GM12865 (cell line): Measurements from ENCODE around the gene SCAF1.
"Not testable (repeated sequence)": the region's sequence is repeated elsewhere in the genome, so short reads cannot be mapped to it uniquely, and the experiment has no call there.

Experiments
- DNase-seq: peaks from one replicate; pipeline ENCODE4 v3.0.0; 2010; ENCODE audit warnings: low read depth
- H3K4me3 ChIP-seq: 2 replicates; pipeline ENCODE4 v1.5.1; 2011; ENCODE audit warnings: mild to moderate bottlenecking, low read depth, low read length, control low read depth
- TF ChIP-seq, protein P1 (sequence below): IDR thresholded peaks from 2 replicates; pipeline ENCODE4 v1.5.1; 2011; ENCODE audit warnings: low read length, control low read depth, low read depth, inconsistent platforms; ENCODE audit not compliant: insufficient read depth; ENCODE audit errors: missing control alignments

SCAF1 gene

DNA sequence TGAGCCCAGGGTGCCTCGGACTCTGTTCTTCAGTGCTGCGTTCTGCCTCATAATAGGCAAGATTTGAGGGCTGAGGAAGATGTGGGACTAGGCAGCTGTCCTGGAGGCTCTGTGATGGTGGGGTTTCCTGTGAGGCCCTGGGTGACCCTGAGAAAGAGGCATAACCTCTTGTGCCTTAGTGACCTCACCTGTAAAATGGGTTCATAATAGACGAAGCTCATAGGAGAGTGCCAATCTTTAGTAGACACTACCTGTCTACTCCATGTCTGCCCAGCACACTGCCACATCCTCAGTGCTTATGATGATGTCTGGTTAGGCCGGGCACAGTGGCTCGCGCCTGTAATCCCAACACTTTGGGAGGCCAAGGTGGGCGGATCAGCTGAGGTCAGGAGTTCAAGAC, 25.5 kb upstream of the SCAF1 start:
- TF ChIP-seq, protein P1, sequence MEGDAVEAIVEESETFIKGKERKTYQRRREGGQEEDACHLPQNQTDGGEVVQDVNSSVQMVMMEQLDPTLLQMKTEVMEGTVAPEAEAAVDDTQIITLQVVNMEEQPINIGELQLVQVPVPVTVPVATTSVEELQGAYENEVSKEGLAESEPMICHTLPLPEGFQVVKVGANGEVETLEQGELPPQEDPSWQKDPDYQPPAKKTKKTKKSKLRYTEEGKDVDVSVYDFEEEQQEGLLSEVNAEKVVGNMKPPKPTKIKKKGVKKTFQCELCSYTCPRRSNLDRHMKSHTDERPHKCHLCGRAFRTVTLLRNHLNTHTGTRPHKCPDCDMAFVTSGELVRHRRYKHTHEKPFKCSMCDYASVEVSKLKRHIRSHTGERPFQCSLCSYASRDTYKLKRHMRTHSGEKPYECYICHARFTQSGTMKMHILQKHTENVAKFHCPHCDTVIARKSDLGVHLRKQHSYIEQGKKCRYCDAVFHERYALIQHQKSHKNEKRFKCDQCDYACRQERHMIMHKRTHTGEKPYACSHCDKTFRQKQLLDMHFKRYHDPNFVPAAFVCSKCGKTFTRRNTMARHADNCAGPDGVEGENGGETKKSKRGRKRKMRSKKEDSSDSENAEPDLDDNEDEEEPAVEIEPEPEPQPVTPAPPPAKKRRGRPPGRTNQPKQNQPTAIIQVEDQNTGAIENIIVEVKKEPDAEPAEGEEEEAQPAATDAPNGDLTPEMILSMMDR, result no peak
- no peak overlapping the region for H3K4me3 ChIP-seq
- DNase-seq, result no peak

DNA sequence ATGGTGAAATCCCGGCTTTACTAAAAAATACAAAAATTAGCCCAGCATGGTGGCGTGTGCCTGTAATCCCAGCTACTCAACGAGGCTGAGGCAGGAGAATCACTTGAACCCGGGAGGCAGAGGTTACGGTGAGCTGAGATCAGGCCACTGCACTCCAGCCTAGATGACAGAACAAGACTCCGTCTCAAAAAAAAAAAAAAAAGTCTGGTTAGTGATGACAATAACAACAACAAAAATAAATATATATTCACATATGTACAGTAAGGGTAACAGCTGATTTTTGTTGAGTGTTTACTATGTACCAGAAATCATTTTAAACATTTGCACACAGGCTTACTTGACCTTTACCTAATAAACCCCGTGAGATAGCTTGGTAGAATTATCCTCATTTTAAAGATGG, 25.1 kb upstream of the SCAF1 start:
- TF ChIP-seq, protein P1, result no peak
- no peak overlapping the region for H3K4me3 ChIP-seq
- DNase-seq, result no peak

DNA sequence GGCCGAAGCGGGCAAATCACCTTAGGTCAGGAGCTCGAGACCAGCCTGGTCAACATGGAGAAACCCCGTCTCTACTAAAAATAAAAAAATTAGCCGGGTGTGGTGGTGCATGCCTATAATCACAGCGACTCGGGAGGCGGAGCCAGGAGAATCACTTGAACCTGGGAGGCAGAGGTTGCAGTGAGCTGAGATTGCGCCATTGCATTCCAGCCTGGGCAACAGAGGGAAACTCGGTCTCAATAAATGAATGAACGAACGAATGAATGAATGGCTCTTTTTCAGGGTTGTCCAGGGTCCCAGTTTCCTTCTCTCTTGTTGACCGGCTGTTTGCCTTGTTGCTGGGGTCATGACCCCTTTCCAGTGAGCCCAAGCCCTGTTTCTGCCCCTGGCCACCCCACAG, 24.1 kb upstream of the SCAF1 start:
- not testable (repeated sequence) for H3K4me3 ChIP-seq, DNase-seq

DNA sequence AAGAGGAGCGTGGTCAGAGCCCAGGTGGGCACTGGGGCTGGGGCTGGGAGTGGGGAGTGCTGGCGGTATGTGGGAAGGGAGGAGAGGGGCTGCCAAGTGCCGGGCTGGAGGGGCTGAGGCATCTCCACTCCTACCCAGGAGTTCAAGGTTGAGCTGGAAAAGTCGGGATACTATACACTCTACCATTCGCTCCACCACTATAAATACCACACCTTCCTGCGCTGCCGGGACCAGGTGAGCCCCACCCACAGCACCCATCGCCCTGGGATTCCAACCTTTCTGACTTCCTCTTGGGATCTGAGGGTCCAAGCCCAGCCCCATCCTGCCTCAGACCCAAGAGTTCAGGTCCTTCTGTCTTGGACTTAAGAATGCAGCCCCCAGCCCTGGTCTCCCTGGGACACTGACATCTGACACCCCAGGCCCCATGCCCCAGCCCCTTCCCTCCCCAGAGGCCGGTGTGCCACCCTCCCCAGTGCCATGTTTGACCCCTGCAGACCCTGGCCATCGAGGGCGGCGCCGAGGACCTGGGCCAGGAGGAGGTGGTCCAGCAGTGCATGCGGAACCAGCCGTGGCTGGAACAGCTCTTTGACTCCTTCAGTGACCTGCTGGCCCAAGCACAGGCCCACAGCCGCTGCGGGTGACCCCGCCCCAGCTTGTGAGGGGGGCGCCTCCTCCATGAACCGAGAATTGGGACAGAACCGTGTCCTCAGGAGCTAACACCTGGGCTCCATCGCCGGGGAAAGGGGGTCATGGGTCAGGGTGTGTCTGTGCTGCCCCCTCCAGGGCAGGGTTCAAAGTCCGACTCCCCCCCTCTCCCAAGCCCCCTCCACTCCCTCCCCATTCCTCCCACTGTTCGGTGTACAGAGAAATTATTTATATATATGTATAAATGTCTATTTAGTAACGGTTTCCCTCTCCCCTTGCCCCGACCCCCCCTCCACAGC, 16.8 kb upstream of the SCAF1 start:
- no peak overlapping the region for H3K4me3 ChIP-seq
- DNase-seq, result no peak
- TF ChIP-seq, protein P1, result no peak

DNA sequence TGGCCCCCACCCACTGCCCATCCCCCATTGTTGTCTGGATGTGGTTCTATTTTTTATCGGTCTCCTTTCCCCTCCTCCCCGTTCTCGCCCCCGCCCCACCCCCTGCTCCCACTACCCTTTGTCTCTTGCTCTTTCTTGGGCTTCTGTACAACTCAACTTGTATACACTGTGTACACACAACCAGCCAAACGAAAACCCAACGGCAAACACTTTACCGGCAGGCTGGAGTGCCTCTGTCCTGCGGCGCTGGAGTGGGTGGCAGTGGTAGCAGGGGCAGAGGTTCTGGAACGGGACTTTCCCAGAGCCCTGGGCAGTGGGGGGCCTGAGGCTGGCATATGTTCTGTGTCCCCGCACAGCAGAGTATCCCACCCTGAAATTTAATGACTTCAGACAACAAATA, 15.8 kb upstream of the SCAF1 start:
- H3K4me3 ChIP-seq, result no peak overlapping the region
- TF ChIP-seq, protein P1, result no peak
- DNase-seq, result no peak

DNA sequence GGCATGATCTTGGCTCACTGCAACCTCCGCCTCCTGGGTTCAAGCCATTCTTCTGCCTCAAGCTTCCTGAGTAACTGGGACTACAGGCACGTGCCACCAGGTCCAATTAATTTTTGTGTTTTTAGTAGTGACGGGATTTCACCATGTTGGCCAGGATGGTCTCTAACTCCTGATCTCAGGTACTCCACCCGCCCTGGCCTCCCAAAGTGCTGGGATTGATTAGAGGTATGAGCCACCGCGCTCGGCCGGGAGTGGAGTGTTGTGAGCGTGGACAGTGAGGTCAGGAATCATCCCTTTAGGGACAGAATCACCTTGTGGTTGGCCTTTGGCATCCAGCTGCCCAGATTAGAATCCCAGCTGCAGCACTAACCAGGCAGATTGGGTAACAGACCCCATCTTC, 12.3 kb upstream of the SCAF1 start:
- TF ChIP-seq, protein P1, result no peak
- DNase-seq, result no peak

DNA sequence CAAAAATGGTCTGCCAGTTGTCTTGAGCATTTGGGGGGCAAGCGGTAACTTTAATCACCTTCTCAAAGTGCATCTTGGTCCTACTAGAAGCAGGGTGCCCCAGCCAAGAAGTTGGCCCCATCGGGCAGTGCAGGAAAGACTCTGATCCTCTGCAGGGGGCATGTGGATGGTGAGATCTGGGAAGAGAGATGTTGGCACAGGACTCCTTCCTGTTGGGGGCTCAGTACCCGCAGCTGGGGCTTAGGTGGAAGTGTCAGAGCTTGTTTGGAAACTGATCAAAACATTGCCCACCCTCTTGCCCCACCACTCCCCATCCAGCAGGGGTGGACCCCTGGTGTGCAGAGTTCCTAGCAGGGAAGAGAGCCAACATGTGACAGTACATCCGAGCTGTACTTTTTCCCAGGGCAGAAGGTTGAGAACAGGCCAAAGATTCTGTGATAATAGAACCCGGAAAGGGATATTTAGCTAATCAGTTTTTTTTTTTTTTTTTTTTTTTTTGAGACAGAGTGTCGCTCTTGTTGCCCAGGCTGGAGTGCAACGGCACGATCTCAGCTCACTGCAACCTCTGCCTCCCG, 10.9 kb upstream of the SCAF1 start:
- TF ChIP-seq, protein P1, result no peak
- no peak overlapping the region for H3K4me3 ChIP-seq
- no peak for DNase-seq

More for the DNA sequence above, 12.3 kb upstream of the SCAF1 start:
- no peak overlapping the region for H3K4me3 ChIP-seq
